ENCODE data around the gene PTPRD.

PTPRD gene

DNA sequence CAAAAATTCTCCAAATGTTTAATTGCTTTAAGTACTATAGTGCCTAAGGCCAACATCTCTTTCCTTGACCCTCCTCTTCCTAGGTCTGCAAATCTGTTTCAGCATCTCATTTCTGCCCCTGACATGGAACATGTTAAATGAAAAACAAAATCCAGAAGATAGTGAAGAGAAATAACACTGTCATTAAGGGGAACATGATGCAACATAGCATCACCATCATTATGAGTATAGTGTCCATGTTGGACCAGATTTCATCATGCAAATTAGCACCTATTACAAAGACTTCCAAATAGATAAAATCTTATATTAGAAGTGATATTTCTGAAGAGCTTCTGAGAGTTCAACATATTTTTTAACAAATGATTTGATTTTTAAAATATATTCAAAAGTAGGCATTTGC lies 375.2 kb downstream of the PTPRD start:
- TF ChIP-seq, protein P1, sequence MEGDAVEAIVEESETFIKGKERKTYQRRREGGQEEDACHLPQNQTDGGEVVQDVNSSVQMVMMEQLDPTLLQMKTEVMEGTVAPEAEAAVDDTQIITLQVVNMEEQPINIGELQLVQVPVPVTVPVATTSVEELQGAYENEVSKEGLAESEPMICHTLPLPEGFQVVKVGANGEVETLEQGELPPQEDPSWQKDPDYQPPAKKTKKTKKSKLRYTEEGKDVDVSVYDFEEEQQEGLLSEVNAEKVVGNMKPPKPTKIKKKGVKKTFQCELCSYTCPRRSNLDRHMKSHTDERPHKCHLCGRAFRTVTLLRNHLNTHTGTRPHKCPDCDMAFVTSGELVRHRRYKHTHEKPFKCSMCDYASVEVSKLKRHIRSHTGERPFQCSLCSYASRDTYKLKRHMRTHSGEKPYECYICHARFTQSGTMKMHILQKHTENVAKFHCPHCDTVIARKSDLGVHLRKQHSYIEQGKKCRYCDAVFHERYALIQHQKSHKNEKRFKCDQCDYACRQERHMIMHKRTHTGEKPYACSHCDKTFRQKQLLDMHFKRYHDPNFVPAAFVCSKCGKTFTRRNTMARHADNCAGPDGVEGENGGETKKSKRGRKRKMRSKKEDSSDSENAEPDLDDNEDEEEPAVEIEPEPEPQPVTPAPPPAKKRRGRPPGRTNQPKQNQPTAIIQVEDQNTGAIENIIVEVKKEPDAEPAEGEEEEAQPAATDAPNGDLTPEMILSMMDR (conservative IDR thresholded peaks at IDR 0.05; ENCODE audit: low read depth, low read length): no peak
- Histone ChIP-seq H2AFZ (ENCODE audit: low read depth) (no peak overlapping the region), H3K4me3 (IDR thresholded peaks at IDR 0.05; ENCODE audit: insufficient read depth, low read depth, low read length) (no peak overlapping the region), H3K36me3 (ENCODE audit: insufficient read depth) (no peaks in the 10 kb centered on the region), H3K9ac (no peak overlapping the region), H4K20me1 (ENCODE audit: insufficient read depth) (no peaks in the 10 kb centered on the region), H3K4me2 (no peak overlapping the region), H3K27ac (no peak overlapping the region), H3K79me2 (ENCODE audit: insufficient read depth, low read depth) (no peaks in the 10 kb centered on the region), H3K4me1 (ENCODE audit: low read depth, poor library complexity, severe bottlenecking) (no peaks in the 10 kb centered on the region), H3K27me3 (ENCODE audit: insufficient read depth, low read depth) (no peaks in the 10 kb centered on the region)

DNA sequence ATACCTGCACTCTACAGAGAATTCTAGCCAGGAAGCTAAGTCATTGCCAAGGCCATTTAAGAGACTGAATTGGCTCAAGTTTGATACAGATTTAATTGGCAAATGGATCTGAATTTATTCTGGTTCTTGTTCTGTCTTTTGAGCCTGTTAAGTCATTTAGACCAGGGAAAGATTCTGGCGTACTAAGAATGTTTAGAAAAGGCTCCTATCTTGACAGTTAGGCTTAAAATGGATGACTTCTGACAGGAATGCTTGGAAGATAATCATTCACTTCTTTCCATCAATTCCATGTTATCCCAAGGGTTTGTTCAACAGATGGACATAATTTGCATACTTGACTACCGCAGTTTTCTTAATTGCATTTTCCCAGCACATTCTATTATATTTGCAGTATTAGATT lies 376.6 kb downstream of the PTPRD start:
- Histone ChIP-seq H3K9ac (no peak overlapping the region), H4K20me1 (ENCODE audit: insufficient read depth) (no peaks in the 10 kb centered on the region), H2AFZ (ENCODE audit: low read depth) (no peak overlapping the region), H3K4me2 (no peak overlapping the region), H3K79me2 (ENCODE audit: insufficient read depth, low read depth) (no peaks in the 10 kb centered on the region), H3K4me3 (IDR thresholded peaks at IDR 0.05; ENCODE audit: insufficient read depth, low read depth, low read length) (no peak overlapping the region), H3K27me3 (ENCODE audit: insufficient read depth, low read depth) (no peaks in the 10 kb centered on the region), H3K27ac (no peak overlapping the region), H3K4me1 (ENCODE audit: low read depth, poor library complexity, severe bottlenecking) (no peaks in the 10 kb centered on the region), H3K36me3 (ENCODE audit: insufficient read depth) (no peaks in the 10 kb centered on the region)
- TF ChIP-seq, protein P1 (conservative IDR thresholded peaks at IDR 0.05; ENCODE audit: low read depth, low read length): no peak

- no peaks in the 10 kb centered on the region for H4K20me1 ChIP-seq (ENCODE audit: insufficient read depth)
- H3K9ac ChIP-seq: no peak overlapping the region
- H3K4me2 ChIP-seq: no peak overlapping the region
- no peak overlapping the region for H3K4me3 ChIP-seq (IDR thresholded peaks at IDR 0.05; ENCODE audit: insufficient read depth, low read depth, low read length)
- no peaks in the 10 kb centered on the region for H3K4me1 ChIP-seq (ENCODE audit: low read depth, poor library complexity, severe bottlenecking)
- TF ChIP-seq, protein P1 (conservative IDR thresholded peaks at IDR 0.05; ENCODE audit: low read depth, low read length): no peak
- H3K27ac ChIP-seq: no peak overlapping the region
- no peak overlapping the region for H2AFZ ChIP-seq (ENCODE audit: low read depth)
- no peaks in the 10 kb centered on the region for H3K79me2 ChIP-seq (ENCODE audit: insufficient read depth, low read depth)
- H3K27me3 ChIP-seq (ENCODE audit: insufficient read depth, low read depth): no peaks in the 10 kb centered on the region
- H3K36me3 ChIP-seq (ENCODE audit: insufficient read depth): no peaks in the 10 kb centered on the region
Observed at GRCh38 chr9:10235376-10235775, 377.4 kb downstream of the PTPRD start.

DNA sequence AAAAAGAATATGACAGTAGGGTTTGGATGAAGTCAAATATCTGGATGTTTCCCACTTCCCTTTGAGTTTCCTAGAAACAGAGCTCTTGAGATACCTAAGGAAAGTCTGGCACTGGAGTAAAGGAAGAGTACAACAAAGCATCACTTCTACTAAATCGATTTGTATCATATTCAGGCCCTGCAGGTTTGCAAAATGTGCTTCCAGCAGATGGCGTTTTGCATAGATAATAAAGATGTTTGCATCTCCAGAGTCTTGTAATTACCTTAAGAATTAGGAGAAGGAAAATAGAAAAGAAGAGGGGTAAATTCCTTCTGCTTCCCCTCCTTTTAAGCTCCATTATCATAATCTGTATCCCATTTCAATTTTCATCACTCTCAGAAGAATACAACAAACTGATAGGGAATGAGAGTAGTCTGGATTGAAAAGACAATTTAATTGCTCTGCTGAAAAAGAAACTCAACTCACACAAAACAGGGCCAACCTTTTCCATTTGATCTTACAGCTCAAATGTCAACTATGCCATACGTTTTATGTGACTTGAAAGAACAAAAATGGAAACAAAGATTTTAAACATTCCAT lies 380.4 kb downstream of the PTPRD start:
- Histone ChIP-seq H3K9ac (no peak overlapping the region), H3K27me3 (ENCODE audit: insufficient read depth, low read depth) (no peaks in the 10 kb centered on the region), H3K27ac (no peak overlapping the region), H3K79me2 (ENCODE audit: insufficient read depth, low read depth) (no peaks in the 10 kb centered on the region), H2AFZ (ENCODE audit: low read depth) (no peak overlapping the region), H3K4me1 (ENCODE audit: low read depth, poor library complexity, severe bottlenecking) (no peaks in the 10 kb centered on the region), H3K36me3 (ENCODE audit: insufficient read depth) (no peaks in the 10 kb centered on the region), H3K4me2 (no peak overlapping the region), H3K4me3 (IDR thresholded peaks at IDR 0.05; ENCODE audit: insufficient read depth, low read depth, low read length) (no peak overlapping the region), H4K20me1 (ENCODE audit: insufficient read depth) (no peaks in the 10 kb centered on the region)
- TF ChIP-seq, protein P1 (conservative IDR thresholded peaks at IDR 0.05; ENCODE audit: low read depth, low read length): no peak

All from KMS-11 (cell line).